DLD1 (cell line): ENCODE data around the gene FABP3.
"Not testable (repeated sequence)": the region's sequence is repeated elsewhere in the genome, so short reads cannot be mapped to it uniquely, and the experiment has no call there.

Experiments
- in situ Hi-C: cut with HindIII; loops from 2 replicates; pipeline ENCODE4 v1.10.0; 2017; ENCODE audit warnings: low sequenced_read_pairs

FABP3 gene

GRCh38 chr1:31399976-31400375, 27.1 kb upstream of the FABP3 start:
- in situ Hi-C loops, result no loop called here

GRCh38 chr1:31398246-31398645, 25.4 kb upstream of the FABP3 start:
- in situ Hi-C loops, result no loop called here

- in situ Hi-C loops, result no loop called here
Observed at GRCh38 chr1:31397360-31398095, 24.7 kb upstream of the FABP3 start.

GRCh38 chr1:31396633-31397351, 23.9 kb upstream of the FABP3 start:
- in situ Hi-C loops, result no loop called here

GRCh38 chr1:31394584-31395193, 21.8 kb upstream of the FABP3 start:
- in situ Hi-C loops, result no loop called here

GRCh38 chr1:31393463-31393862, 20.6 kb upstream of the FABP3 start:
- in situ Hi-C loops, result no loop called here

GRCh38 chr1:31390071-31390470, 17.2 kb upstream of the FABP3 start:
- in situ Hi-C loops, result no loop called here

GRCh38 chr1:31389616-31390015, 16.7 kb upstream of the FABP3 start:
- in situ Hi-C loops, result no loop called here

GRCh38 chr1:31387612-31388011, 14.7 kb upstream of the FABP3 start:
- in situ Hi-C loops, result no loop called here

- in situ Hi-C loops, result not testable (repeated sequence)
Observed at GRCh38 chr1:31386576-31387243, 13.8 kb upstream of the FABP3 start.

- in situ Hi-C loops, result no loop called here
Observed at GRCh38 chr1:31383967-31384366, 11.1 kb upstream of the FABP3 start.

GRCh38 chr1:31382379-31382989, 9.6 kb upstream of the FABP3 start:
- in situ Hi-C loops, result no loop called here

GRCh38 chr1:31381394-31382294, 8.8 kb upstream of the FABP3 start:
- in situ Hi-C loops, result no loop called here

- in situ Hi-C loops, result no loop called here
Observed at GRCh38 chr1:31380181-31380580, 7.3 kb upstream of the FABP3 start.

GRCh38 chr1:31378001-31378400, 5.1 kb upstream of the FABP3 start:
- in situ Hi-C loops, result no loop called here

GRCh38 chr1:31377364-31377863, 4.5 kb upstream of the FABP3 start:
- in situ Hi-C loops, result no loop called here

GRCh38 chr1:31376375-31377134, 3.7 kb upstream of the FABP3 start:
- in situ Hi-C loops, result no loop called here

- in situ Hi-C loops, result loop anchor here (25.0 kb wide), 1 partner anchor 112 kb away; no protein-coding TSS in a partner anchor
Observed at GRCh38 chr1:31374511-31375196, 1.8 kb upstream of the FABP3 start.
